ENCODE data around the gene GRIK2.

GRCh38 chr6:101577091-101577490 is 183.6 kb downstream of the GRIK2 start:
- TF ChIP-seq CTCF (IDR thresholded peaks at IDR 0.05): no peak
- TF ChIP-seq POLR2A (IDR thresholded peaks at IDR 0.05): no peak

Measured in suprapubic skin (tissue), 3 donors.